A673 (cell line): ENCODE results near the gene ELOVL3. TPM values are rescaled to one million over a fixed set of nuclear protein-coding genes. Genes with fewer than 3 reads are reported as not detected.

Experiments
- BruUV-seq: library from RNA; stranded (reverse); fragments of 400-500 nt; replicated peaks from 2 replicates; lab custom pipeline; 2021; lab: Mats Ljungman, UMichigan
- CTCF ChIA-PET: fragments of 300-600 bp; sonication (Branson Sonifier 250); formaldehyde crosslinking; loops from one replicate; lab custom pipeline; 2022; ENCODE audit warnings: antibody characterized with exemption; lab: Charles Lee
- POLR2A ChIA-PET: fragments of 300-600 bp; sonication (Branson Sonifier 250); formaldehyde crosslinking; loops from one replicate; lab custom pipeline; 2022; ENCODE audit warnings: antibody characterized with exemption; ENCODE audit not compliant: low non-redundant PET; lab: Charles Lee
- DNase-seq: peaks from one replicate; pipeline ENCODE4 v3.0.0-alpha.2; 2015; ENCODE audit warnings: low spot score
- H3K27ac ChIP-seq: fragments of 200-600 bp; sonication (generic); 2 replicates; pipeline ENCODE4 v1.5.1; 2016; ENCODE audit warnings: mixed run types, low read depth, mild to moderate bottlenecking, mixed read lengths, antibody characterized with exemption, low read length; ENCODE audit not compliant: poor library complexity, severe bottlenecking
- H3K27me3 ChIP-seq: fragments of 200-600 bp; sonication (generic); replicated peaks from 2 replicates; pipeline ENCODE4 v1.6.1; 2017; ENCODE audit warnings: mixed run types, low read depth, mild to moderate bottlenecking, mixed read lengths, antibody characterized with exemption, low read length; ENCODE audit not compliant: insufficient read depth, poor library complexity
- H3K36me3 ChIP-seq: fragments of 200-600 bp; sonication (generic); 2 replicates; pipeline ENCODE4 v1.6.1; 2016; ENCODE audit warnings: mixed run types, mild to moderate bottlenecking, mixed read lengths, antibody characterized with exemption, low read length; ENCODE audit not compliant: insufficient read depth, poor library complexity, severe bottlenecking
- H3K4me1 ChIP-seq: fragments of 200-600 bp; sonication (generic); 2 replicates; pipeline ENCODE4 v1.6.1; 2017; ENCODE audit warnings: mixed run types, mild to moderate bottlenecking, mixed read lengths, antibody characterized with exemption, low read length; ENCODE audit not compliant: insufficient read depth, poor library complexity, severe bottlenecking
- H3K4me3 ChIP-seq: fragments of 200-600 bp; sonication (generic); 2 replicates; pipeline ENCODE4 v1.5.1; 2016; ENCODE audit warnings: low read depth, mixed run types, mild to moderate bottlenecking, mixed read lengths, low read length; ENCODE audit not compliant: poor library complexity, severe bottlenecking
- H3K9me3 ChIP-seq: fragments of 200-600 bp; sonication (generic); 2 replicates; pipeline ENCODE4 v1.6.1; 2016; ENCODE audit warnings: mixed run types, low read depth, mild to moderate bottlenecking, mixed read lengths, antibody characterized with exemption, low read length; ENCODE audit not compliant: poor library complexity, severe bottlenecking
- EZH2 ChIP-seq: fragments of 200-600 bp; sonication (generic); IDR thresholded peaks from 2 replicates; pipeline ENCODE4 v1.6.1; 2017; ENCODE audit warnings: borderline replicate concordance, low read depth, mild to moderate bottlenecking, mixed read lengths, antibody characterized with exemption, low read length; ENCODE audit not compliant: poor library complexity, severe bottlenecking
- intact Hi-C: fragments of 100-400 bp; cut with micrococcal nuclease; formaldehyde crosslinking; loops from one replicate; pipeline ENCODE4 v1.10.0; 2022; ENCODE audit not compliant: unreplicated experiment
- total RNA-seq: library from RNA; stranded (reverse); gene quantifications from 2 replicates; pipeline ENCODE4 v1.2.3, GENCODE V29; 2021
- TF ChIP-seq, protein P1 (sequence below): fragments of 300-800, 200-600 bp; sonication (generic); conservative IDR thresholded peaks from 2 replicates; pipeline ENCODE4 v1.5.1; 2017; ENCODE audit warnings: low read depth, mild to moderate bottlenecking, antibody characterized with exemption, low read length, moderate library complexity, mixed read lengths

Gene ELOVL3
- total RNA-seq, 1 experiment from 2014 or later, result not detected

DNA sequence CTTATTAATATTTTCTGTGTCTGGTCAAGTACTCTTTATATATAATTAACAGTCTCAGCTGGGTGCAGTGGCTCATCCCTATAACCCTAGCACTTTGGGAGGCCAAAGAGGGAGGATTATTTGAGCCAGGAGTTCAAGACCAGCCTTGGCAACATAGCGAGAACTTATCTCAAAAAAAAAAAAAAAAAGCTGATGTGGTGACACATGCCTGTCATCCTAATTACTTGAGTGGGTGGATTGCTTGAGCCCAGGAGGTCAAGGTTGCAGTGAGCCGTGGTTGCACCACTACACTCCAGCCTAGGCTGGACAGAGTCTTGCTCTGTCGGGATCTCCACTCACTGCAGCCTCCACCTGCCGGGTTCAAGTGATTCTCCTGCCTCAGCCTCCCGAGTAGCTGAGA, 6.7 kb upstream of the ELOVL3 start:
- Histone ChIP-seq H3K4me1 (no peaks in the 10 kb centered on the region), H3K4me3 (no peak overlapping the region), H3K27me3 (no peaks in the 10 kb centered on the region), H3K36me3 (no peaks in the 10 kb centered on the region), H3K9me3 (no peaks in the 10 kb centered on the region), H3K27ac (no peak overlapping the region)
- TF ChIP-seq EZH2, result no peak
- TF ChIP-seq, protein P1, sequence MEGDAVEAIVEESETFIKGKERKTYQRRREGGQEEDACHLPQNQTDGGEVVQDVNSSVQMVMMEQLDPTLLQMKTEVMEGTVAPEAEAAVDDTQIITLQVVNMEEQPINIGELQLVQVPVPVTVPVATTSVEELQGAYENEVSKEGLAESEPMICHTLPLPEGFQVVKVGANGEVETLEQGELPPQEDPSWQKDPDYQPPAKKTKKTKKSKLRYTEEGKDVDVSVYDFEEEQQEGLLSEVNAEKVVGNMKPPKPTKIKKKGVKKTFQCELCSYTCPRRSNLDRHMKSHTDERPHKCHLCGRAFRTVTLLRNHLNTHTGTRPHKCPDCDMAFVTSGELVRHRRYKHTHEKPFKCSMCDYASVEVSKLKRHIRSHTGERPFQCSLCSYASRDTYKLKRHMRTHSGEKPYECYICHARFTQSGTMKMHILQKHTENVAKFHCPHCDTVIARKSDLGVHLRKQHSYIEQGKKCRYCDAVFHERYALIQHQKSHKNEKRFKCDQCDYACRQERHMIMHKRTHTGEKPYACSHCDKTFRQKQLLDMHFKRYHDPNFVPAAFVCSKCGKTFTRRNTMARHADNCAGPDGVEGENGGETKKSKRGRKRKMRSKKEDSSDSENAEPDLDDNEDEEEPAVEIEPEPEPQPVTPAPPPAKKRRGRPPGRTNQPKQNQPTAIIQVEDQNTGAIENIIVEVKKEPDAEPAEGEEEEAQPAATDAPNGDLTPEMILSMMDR, result no peak
- no peak for DNase-seq
- ChIA-PET POLR2A (no interaction called here), CTCF (interaction anchor here (0.6 kb wide), 1 partner anchor 50 kb away, joined by 6 read pairs; no protein-coding TSS in a partner anchor)
- BruUV-seq, result no TSS peak
- intact Hi-C loops, result no loop called here

DNA sequence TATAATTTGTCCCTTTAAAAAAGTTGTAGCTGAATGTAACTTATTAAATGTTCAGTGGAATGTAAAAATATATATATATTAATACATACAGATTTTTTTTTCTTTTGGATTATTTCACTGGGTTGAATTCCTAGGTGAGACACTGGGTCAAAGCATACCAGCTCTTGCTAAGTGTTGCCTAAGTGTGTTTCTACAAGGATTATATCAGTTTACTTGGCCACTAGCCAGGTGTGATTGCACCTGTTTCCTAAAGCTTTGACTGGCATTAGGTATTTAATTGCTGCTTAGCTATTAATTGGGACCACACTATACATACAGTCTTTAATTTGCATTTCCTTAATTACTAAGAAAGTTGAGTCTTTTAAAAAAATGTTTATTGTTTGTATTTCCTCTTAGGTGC, 5.5 kb upstream of the ELOVL3 start:
- no peak for TF ChIP-seq EZH2
- TF ChIP-seq, protein P1, result no peak
- Histone ChIP-seq H3K4me1 (peaks cover 8% of the 10 kb centered on the region), H3K36me3 (no peaks in the 10 kb centered on the region), H3K4me3 (no peak overlapping the region), H3K27me3 (no peaks in the 10 kb centered on the region), H3K9me3 (no peaks in the 10 kb centered on the region), H3K27ac (no peak overlapping the region)
- ChIA-PET POLR2A (no interaction called here), CTCF (no interaction called here)
- intact Hi-C loops, result no loop called here
- BruUV-seq, result no TSS peak
- no peak for DNase-seq

DNA sequence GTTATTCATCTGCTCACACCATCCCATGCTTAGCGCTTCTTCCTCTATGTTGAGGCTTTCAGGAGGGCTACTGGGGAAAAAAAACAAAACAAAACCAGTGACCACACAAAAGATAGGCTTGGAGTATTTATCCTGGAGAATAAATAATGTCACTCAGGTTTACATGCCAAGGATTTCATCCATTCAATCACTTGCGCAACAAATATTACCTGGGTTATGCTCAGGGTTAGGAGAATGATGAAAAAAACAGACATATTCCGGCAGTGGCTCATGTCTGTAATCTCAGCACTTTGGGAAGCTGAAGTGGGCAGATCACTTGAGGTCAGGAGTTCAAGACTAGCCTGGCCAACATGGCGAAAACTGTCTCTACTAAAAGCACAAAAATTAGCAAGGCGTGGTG, 3.3 kb upstream of the ELOVL3 start:
- TF ChIP-seq EZH2, result no peak
- TF ChIP-seq, protein P1, result no peak
- peaks cover 9% of the 10 kb centered on the region for H3K4me1 ChIP-seq
- no peaks in the 10 kb centered on the region for H3K36me3 ChIP-seq
- CTCF ChIA-PET, result no interaction called here
- H3K27ac ChIP-seq, result no peak overlapping the region
- POLR2A ChIA-PET, result no interaction called here
- no peak overlapping the region for H3K4me3 ChIP-seq
- DNase-seq, result no peak
- no TSS peak for BruUV-seq
- no peaks in the 10 kb centered on the region for H3K9me3 ChIP-seq
- peaks cover 4% of the 10 kb centered on the region for H3K27me3 ChIP-seq
- intact Hi-C loops, result no loop called here
